Measurements from ENCODE around the gene CTSC.

Gene CTSC

GRCh38 chr11:88315015-88315414 lies 22.5 kb downstream of the CTSC start:
- TF ChIP-seq CTCF (IDR thresholded peaks at IDR 0.05; ENCODE audit: control insufficient read depth, insufficient read depth, low read depth, low read length, missing control alignments) = no peak
- DNase-seq (ENCODE audit: low read depth) = no peak
- H3K4me3 ChIP-seq (ENCODE audit: control insufficient read depth, low read depth, low read length) = no peak overlapping the region

GRCh38 chr11:88313441-88313840 lies 24.1 kb downstream of the CTSC start:
- DNase-seq (ENCODE audit: low read depth) = no peak
- no peak for TF ChIP-seq CTCF (IDR thresholded peaks at IDR 0.05; ENCODE audit: control insufficient read depth, insufficient read depth, low read depth, low read length, missing control alignments)
- H3K4me3 ChIP-seq (ENCODE audit: control insufficient read depth, low read depth, low read length) = no peak overlapping the region

GRCh38 chr11:88312628-88313027 lies 24.9 kb downstream of the CTSC start:
- TF ChIP-seq CTCF (IDR thresholded peaks at IDR 0.05; ENCODE audit: control insufficient read depth, insufficient read depth, low read depth, low read length, missing control alignments) = no peak
- no peak overlapping the region for H3K4me3 ChIP-seq (ENCODE audit: control insufficient read depth, low read depth, low read length)
- DNase-seq (ENCODE audit: low read depth) = no peak

GRCh38 chr11:88310246-88310645 lies 27.3 kb downstream of the CTSC start:
- TF ChIP-seq CTCF (IDR thresholded peaks at IDR 0.05; ENCODE audit: control insufficient read depth, insufficient read depth, low read depth, low read length, missing control alignments) = no peak

GRCh38 chr11:88308576-88308975 lies 29.0 kb downstream of the CTSC start:
- no peak for TF ChIP-seq CTCF (IDR thresholded peaks at IDR 0.05; ENCODE audit: control insufficient read depth, insufficient read depth, low read depth, low read length, missing control alignments)
- no peak for DNase-seq (ENCODE audit: low read depth)
- H3K4me3 ChIP-seq (ENCODE audit: control insufficient read depth, low read depth, low read length) = no peak overlapping the region

More at GRCh38 chr11:88310246-88310645, 27.3 kb downstream of the CTSC start:
- H3K4me3 ChIP-seq (ENCODE audit: control insufficient read depth, low read depth, low read length) = no peak overlapping the region
- no peak for DNase-seq (ENCODE audit: low read depth)

- no peak for DNase-seq (ENCODE audit: low read depth)
- H3K4me3 ChIP-seq (ENCODE audit: control insufficient read depth, low read depth, low read length) = no peak overlapping the region
- no peak for TF ChIP-seq CTCF (IDR thresholded peaks at IDR 0.05; ENCODE audit: control insufficient read depth, insufficient read depth, low read depth, low read length, missing control alignments)
These were observed 29.6 kb downstream of the CTSC start for GRCh38 chr11:88307749-88308425.

All from AG09309 (cell line).